GM21786 (cell line): ENCODE results near the gene KHDC1.
"Not testable (repeated sequence)": the region's sequence is repeated elsewhere in the genome, so short reads cannot be mapped to it uniquely, and the experiment has no call there.

Experiments used
- ATAC-seq: cut with Tn5 transposase; IDR thresholded peaks from one replicate; pipeline ENCODE4 v1.9.1; 2021; ENCODE audit not compliant: unreplicated experiment

Gene KHDC1

DNA sequence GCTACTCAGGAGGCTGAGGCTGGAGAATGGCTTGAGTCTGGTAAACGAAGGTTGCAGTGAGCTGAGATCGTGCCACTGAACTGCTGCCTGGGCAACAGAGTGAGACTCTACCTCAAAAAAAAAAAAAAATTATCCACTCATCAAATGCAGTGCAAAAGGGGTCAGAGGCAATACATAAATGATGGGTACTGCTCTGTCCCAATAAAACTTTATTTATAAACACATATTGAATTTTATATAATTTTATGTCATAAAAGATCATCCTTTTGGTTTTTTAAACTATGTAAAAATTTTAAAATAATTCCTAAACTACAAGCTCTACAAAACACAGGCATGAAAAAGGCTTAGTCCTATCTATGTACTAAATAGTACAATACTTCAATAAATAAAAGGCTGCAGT, 10.3 kb downstream of the KHDC1 start:
- ATAC-seq = no peak

DNA sequence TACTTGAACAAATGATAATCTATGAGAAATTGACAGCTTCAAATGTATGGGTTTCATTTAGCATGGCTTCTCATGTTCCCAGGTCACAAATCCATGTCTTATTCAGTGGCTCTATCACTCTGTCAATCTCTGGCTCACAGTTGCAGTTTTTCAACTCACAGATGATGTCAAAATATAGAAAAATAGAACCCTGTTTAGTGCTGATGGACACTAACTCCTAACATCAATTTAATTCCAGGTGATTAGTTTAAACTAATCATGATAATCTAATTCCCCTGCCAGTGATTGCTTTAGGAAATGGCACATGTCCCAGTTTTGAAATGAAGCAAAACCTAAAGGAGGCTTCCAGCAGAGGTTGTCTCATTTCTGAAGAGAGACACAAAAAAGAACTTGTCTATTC, 13.0 kb downstream of the KHDC1 start:
- no peak for ATAC-seq

DNA sequence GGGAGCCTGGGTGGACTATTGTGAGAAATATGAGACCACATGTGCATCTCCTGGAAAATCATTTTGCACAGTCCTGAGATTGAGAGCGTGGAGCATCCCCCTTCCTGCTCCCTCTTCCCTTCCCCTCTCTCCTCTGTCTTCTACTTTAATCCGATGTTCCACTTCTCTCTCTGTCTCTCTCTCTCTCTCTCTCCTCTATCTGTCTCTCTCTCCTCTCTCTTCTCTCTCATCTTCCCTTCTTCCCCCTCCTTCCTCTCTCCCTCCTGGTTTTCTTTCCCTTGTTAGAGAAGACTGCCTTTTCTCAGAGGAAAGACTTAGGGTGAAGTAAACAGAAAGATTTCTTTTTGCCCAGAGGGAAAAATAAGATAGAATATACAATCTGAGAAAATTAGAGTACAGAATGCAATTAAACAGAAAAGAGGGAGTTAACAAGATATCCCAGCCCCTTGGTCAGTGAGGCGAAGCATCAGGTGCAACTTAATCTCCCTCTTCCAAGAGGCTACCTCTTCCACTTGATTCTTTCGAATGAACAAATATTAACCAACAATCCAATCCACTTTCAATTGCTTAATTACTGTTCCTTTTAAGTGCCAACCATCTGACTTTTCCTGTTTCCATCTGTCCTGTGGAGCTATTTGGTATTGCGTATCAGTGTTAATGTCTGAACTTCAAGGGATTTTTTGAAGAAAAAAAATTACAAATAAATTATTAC, 14.6 kb downstream of the KHDC1 start:
- no peak for ATAC-seq

DNA sequence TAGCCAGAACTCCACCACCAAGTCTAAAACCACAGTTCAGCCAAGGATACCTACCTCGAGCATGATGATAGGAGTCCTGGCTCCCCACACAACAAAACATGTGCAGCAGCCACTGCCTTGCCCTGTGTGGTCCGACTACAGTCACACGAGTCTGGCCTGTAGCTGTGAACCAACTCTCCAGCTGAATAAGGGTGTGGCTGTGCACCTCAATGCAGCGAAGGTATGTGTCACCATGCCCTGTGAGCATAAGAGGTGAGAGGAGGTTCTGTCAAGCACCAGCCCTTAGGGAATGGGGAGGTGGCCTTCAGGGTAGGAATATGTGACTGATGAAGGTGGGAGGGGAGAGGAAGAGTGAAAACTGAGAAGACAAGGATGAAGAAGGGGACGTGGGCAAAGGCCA, 21.0 kb downstream of the KHDC1 start:
- ATAC-seq = no peak

DNA sequence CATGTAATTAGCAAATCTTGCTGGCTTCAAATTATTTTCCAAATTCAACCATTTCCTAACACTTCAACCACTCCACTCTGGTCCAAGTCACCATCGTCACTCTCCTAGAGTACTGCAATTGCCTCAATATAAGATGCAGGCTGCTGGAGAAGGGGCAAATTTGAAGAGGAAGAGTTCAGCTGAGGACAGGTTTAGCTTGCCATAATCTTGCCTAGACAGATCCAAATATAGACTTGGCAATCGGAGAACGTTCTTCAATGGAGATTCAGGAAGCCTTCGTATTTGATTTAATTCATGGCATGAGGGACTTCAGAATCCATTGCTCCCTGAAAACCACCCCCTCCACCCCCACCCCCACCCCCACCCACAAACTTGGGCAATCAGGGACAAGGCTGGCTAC, 22.3 kb downstream of the KHDC1 start:
- no peak for ATAC-seq

DNA sequence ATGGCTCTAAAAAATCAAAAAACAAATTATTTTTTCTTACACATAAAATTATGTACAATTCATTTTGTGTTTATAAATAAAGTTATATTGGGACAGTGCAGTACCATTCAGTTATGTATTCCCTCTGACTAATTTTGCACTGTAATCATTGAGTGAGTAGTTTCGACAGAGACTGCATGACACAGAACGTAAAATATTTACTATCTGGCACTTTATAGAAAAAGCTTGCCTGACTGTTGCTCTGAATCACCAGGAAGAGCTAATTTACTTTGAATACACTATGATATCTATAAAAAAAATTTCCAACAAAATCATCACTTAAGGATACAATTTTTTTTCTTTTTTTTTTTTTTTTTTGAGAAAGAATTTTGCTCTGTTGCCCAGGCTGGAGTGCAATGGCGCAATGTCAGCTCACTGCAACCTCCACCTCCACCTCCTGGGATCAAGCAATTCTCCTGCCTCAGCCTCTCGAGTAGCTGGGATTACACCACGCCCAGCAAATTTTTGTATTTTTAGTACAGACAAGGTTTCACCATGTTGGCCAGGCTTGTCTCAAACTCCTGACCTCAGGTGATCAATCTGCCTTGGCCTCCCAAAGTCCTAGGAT, 26.7 kb downstream of the KHDC1 start:
- ATAC-seq = no peak

DNA sequence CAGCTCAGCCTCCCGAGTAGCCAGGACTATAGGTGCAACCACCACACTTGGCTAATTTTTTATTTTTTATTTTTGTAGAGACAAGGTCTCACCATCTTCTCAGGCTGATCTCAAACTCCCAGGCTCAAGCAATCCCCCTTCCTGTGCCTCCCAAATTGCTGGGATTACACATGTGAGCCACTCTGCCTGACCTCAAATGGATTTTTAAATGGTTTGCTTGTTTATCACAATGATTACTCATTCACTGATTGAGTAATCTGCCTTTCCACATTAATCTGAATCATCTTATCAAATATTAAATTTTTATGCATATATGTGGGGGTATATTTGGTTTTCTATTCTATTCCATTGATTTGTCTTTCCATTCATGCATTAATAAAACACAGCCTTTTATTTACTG, 28.3 kb downstream of the KHDC1 start:
- ATAC-seq = no peak

DNA sequence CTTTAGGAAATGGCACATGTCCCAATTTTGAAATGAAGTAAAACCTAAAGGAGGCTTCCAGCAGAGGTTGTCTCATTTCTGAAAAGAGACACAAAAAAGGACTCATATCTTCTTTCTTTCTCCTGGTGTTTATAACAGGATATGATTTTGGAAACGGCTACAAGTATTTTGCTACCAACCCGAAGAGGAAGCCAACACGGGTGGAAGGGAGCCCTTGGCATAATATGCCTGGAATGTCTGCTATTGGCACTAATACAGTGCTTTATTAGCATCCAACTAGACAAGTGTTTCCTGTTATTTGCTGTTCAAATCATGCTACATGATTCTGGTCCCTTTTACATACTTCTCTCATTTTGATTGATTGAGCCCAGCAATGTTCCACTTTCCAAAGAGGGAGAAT, 29.0 kb downstream of the KHDC1 start:
- ATAC-seq = not testable (repeated sequence)

DNA sequence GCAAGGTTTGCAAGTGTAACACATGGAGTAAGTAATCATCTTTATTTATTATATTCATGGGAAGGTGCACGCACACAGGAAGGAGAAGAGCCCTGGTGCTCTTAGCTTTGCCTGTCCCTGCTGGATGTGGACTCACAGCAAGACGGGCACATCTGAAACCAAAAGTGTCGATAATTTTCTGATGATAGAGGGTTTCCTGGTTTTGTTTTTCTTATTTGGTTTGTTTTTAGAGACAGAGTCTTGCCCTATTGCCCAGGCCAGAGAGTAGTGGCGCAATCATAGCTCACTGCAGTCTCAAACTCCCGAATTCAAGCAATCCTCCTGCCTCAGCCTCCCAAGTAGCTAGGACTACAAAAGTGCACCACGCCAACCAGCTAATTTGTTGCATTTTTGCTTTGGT, 29.9 kb downstream of the KHDC1 start:
- ATAC-seq = no peak

DNA sequence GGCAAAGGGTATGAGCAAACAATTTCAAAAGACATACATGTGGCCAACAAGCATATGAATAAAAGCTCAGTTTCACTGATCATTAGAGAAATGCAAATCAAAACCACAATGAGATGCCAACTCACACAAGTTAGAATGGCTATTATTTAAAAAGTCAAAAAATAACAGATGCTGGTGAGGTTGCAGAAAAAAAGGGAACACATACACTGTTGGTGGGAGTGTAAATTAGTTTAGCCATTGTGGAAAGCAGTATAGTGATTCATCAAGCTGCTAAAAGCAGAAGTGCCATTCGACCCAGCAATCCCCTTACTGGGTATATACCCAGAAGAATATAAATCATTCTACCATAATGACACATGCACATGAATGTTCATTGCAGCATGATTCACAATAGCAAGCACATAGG, 31.0 kb downstream of the KHDC1 start:
- peak; percentile 80 for ATAC-seq

DNA sequence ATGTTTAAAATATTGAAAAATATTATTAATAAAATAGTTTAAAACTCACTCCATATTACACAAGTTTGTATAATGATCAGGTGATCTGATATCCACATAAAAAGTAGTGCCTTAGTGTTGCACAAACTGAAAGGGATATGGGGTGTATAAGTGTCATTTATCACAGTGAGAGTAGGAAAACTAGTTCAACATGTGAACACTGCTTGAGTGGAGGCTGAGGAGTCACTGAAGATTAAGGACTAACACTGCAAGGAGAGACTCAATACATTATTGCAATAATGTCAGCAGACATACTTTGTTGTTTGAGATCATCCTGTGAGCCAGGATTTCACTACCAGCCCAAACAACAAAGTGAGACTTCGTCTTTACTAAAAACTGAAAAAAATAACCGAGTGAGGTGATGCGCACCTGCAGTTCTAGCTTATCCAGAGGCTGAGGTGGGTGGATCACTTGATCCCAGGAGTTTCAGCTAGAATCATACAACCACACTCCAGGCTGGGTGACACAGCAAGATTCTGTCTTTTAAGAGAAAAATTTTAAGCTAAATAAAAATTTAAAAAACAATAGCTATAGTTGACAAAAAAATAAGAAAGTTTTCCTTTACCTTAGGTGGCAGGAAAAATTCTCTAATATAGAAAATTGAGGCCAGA, 35.3 kb downstream of the KHDC1 start:
- ATAC-seq = no peak

DNA sequence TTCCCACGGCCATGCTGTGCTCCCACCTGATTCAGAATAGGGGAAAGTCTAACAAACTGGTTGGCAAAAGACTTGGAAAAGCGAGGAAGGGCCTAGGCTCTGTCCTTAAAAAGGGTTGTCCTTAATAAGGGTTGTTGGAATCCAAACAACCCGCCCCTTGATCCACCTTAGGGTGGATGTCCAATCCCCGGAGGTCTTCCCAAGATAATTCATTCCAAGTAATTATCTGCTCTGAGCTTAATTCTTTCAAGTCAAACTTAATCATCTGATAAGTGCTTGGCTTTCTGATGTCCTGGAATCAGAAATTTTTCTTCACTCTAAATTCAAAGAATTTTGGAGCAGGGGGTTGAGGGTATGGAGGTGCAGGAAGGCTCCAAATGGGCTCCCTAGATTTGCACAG, 37.6 kb downstream of the KHDC1 start, which contains the start of gene KHDC1L:
KHDC1L (minus strand) TSS at position 101 of the 400 bp plus-strand sequence; CDS start at position 13, 88 bp downstream.
- no peak for ATAC-seq

DNA sequence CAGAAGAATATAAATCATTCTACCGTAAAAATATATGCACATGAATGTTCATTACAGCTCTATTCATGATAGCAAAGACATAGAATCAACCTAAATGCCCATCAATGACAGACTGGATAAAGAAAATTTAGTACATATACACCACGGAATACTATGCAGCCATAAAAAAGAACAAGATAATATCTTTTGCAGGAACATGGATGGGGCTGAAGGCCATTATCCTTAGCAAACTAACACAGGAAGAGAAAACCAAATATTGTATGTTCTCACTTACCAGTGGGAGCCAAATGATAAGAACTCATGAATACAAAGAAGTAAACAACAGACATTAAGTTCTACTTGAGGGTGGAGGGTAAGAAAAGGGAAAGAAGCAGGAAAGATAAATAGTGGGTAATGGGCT, 46.1 kb downstream of the KHDC1 start:
- no peak for ATAC-seq

DNA sequence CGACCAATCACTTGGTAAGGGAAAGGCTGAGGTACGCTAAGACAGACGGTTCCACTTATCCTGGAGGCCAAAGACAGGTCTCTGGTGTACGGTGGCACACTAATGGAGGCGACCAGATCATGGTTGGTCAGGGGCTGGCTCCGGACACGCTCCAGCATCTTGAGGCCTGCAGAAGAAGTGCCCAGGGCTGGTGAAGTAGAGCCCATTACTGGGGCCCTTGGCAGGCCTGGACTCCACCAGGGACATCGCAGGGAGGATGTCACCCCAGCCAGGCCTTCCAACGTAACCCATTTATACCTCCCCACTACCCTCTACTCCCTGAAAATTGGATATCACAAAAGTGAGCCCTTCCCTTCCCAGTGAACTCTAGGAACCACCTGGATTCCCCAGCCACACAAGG, 53.9 kb downstream of the KHDC1 start:
- no peak for ATAC-seq

DNA sequence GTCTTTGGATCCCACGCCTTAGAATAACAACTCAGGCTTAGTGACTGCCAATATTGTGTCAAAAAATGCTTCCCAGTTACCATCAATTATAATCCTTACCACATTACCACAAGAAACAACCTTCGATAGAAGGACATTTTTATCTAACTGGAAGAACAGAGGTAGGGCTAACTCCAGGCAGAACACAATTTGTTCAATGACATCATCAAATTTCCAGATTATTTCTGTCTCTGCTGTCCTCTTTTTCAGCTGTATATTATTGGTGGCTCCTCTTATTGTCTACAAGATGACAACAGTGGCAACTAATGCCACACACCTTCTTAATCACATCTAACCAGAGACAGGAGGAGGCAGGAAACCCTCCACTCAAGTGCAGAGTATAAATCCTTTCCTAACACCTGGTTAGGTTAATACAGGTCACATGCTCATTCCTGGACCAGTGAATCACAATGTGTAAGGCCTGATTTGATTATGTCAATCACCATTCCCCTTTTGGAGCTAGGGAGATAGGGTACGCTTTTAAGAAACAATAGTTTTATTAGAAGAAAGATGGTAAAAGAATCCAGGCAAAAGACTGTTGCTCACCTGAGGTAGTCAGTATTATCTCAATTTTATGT, 55.7 kb downstream of the KHDC1 start:
- no peak for ATAC-seq

DNA sequence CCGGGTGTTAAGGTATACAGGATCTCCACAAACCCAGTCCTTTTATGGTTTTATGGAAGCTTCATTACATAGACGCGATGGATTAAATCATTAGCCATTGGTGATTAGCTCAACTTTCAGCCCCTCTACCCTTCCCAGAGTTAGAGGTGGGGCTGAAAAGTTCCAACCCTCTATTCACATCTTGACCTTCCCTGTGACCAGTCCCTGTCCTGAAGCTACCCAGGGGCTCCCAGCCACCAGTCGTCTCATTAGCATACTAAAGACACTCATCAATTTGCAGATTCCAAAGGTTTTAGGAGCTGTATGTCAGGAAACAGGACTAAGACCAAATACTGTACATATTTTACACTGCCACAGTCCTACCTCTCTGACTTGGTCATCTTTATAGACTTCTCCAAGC, 58.7 kb downstream of the KHDC1 start:
- no peak for ATAC-seq

DNA sequence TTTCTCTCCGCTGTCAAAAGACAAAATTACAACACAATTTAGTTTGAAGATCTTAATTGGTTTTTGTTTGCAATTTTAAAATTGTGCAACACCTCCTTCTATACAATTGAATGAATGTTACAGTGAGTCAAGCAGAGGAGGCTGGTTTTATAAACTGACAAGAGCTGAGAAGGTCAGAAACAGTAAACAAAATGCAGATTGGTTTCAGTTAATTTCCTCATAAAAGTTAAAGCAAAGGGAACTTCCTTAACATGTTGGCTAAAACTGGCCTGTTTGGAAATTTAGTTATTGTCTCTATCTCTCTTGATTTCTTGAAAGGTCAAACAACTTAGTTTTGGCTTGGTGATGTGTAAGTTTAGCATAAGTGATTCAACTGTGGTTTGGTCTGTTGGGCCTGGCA, 59.9 kb downstream of the KHDC1 start:
- no peak for ATAC-seq

DNA sequence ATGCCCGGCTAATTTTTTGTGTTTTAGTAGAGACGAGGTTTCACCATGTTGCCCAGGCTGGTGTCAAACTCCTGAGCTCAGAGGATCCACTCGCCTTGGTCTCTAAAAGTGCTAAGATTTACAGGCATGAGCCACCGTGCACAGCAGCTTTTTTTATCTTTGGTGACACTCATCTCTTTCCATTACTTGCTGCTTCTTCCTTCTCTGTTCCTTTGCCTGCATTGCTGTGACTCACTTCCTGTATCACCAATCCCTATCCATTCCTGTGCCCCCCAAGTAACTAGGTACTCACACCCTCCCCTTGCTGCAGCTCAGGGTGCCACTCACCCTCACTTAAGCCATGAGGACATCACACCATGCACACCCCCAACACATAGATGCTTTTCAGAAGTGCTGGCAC, 62.3 kb downstream of the KHDC1 start:
- ATAC-seq = no peak

DNA sequence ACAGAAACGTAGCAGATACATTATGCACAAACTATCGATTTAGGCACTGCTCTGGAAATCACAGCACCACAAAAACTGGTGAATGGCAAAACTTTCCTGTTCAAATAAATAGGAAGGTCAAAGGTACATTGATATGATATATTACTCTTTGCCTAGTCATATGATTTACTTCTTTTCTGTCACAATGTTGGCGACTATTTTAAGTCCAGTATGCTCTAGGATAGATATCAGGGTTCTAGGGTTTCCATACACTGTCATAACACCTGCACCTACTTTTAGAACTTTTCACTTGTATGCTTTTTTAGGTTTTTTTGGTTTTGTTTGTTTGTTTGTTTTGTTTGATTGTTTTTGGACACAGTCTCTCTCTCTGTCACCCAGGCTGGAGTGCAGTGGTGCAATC, 62.7 kb downstream of the KHDC1 start:
- ATAC-seq = no peak

DNA sequence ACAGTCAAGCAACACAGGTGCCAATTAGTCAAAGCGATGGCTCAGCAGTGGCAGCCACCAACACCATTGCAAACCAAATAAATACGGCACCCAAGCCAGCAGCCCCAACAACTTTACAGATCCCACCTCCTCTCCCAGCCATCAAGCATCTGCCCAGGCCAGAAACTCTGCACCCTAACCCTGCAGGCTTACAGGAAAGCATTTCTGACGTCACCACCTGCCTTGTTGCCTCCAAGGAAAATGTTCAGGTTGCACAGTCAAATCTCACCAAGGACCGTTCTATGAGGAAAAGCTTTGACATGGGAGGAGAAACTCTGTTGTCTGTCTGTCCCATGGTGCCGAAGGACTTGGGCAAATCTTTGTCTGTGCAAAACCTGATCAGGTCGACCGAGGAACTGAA, 68.3 kb downstream of the KHDC1 start:
- no peak for ATAC-seq

DNA sequence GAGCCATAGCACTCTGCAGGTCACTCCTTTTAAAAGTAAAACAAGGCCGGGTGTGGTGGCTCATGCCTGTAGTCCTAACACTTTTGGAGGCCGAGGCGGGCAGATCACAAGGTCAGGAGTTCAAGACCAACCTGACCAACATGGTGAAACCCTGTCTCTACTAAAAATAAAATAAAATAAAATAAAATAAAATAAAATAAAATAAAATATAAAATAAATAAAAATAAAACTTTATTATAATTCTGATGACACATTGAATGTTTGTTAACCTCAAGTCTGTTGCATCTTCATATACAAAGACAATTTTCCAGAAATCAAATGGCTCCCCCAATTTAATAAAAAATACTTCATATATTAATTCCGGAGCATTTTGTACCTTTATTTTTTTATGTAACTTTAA, 69.7 kb downstream of the KHDC1 start:
- ATAC-seq = not testable (repeated sequence)
